DOHH2 (cell line): ENCODE measurements around the gene PKP4.
A peak's percentile ranks its signal among the peaks of the same experiment; 100 is the strongest.

Source experiments
- H3F3A ChIP-seq: fragments of 200-600 bp; sonication (generic), shearing (Covaris generic); 2 replicates; pipeline ENCODE4 v1.6.0; 2016; ENCODE audit warnings: antibody characterized with exemption, mild to moderate bottlenecking; ENCODE audit not compliant: control insufficient read depth, insufficient read depth
- H3K27ac ChIP-seq: fragments of 200-600 bp; sonication (generic); 2 replicates; pipeline ENCODE4 v1.5.1; 2014; ENCODE audit warnings: low read depth, mild to moderate bottlenecking, low read length, moderate library complexity
- H3K27me3 ChIP-seq: fragments of 200-600 bp; sonication (generic); 2 replicates; pipeline ENCODE4 v1.6.1; 2014; ENCODE audit warnings: mild to moderate bottlenecking, low read length, mixed read lengths; ENCODE audit not compliant: control insufficient read depth
- H3K36me3 ChIP-seq: fragments of 200-600 bp; sonication (generic); 2 replicates; pipeline ENCODE4 v1.6.1; 2014; ENCODE audit warnings: mild to moderate bottlenecking, low read length, moderate library complexity, mixed read lengths; ENCODE audit not compliant: control insufficient read depth
- H3K4me1 ChIP-seq: fragments of 200-600 bp; sonication (generic); 2 replicates; pipeline ENCODE4 v1.6.1; 2014; ENCODE audit warnings: mild to moderate bottlenecking, low read length, mixed read lengths; ENCODE audit not compliant: control insufficient read depth
- H3K4me2 ChIP-seq: fragments of 200-600 bp; sonication (generic); 2 replicates; pipeline ENCODE4 v1.6.0; 2014; ENCODE audit warnings: mild to moderate bottlenecking, low read length, moderate library complexity
- H3K4me3 ChIP-seq: fragments of 200-600 bp; sonication (generic); 2 replicates; pipeline ENCODE4 v1.5.1; 2014; ENCODE audit warnings: mild to moderate bottlenecking, low read length, mixed read lengths
- H3K79me2 ChIP-seq: fragments of 200-600 bp; sonication (generic); 2 replicates; pipeline ENCODE4 v1.6.1; 2014; ENCODE audit warnings: mild to moderate bottlenecking, low read length, mixed read lengths; ENCODE audit not compliant: control insufficient read depth
- H3K9me2 ChIP-seq: fragments of 200-600 bp; sonication (generic); replicated peaks from 2 replicates; pipeline ENCODE4 v1.6.1; 2014; ENCODE audit warnings: mild to moderate bottlenecking, low read length, mixed read lengths; ENCODE audit not compliant: control insufficient read depth
- H3K9me3 ChIP-seq: fragments of 200-600 bp; sonication (generic); 2 replicates; pipeline ENCODE4 v1.6.1; 2014; ENCODE audit warnings: antibody characterized with exemption, low read length, mixed read lengths; ENCODE audit not compliant: control insufficient read depth, insufficient read depth
- H4K20me1 ChIP-seq: fragments of 200-600 bp; sonication (generic); 2 replicates; pipeline ENCODE4 v1.6.0; 2014; ENCODE audit warnings: low read depth, mild to moderate bottlenecking, antibody characterized with exemption, low read length, moderate library complexity; ENCODE audit not compliant: control insufficient read depth, insufficient read depth
- EZH2phosphoT487 ChIP-seq: fragments of 200-600 bp; sonication (generic); IDR thresholded peaks from 2 replicates; pipeline ENCODE4 v1.6.1; 2017; ENCODE audit warnings: borderline replicate concordance, mild to moderate bottlenecking, antibody characterized with exemption, low read length, moderate library complexity, mixed read lengths
- TF ChIP-seq, protein P1 (sequence below): fragments of 200-600 bp; sonication (generic); IDR thresholded peaks from one replicate; pipeline ENCODE4 v1.5.1; 2014; ENCODE audit warnings: antibody characterized with exemption, mild to moderate bottlenecking, low read depth, low read length; ENCODE audit not compliant: poor library complexity, severe bottlenecking

PKP4 gene

GRCh38 chr2:158486970-158487325 is 30.2 kb downstream of the PKP4 start:
- Histone ChIP-seq H3K4me3 (no peak overlapping the region), H3K79me2 (peaks cover 87% of the 10 kb centered on the region)
- TF ChIP-seq, protein P1, sequence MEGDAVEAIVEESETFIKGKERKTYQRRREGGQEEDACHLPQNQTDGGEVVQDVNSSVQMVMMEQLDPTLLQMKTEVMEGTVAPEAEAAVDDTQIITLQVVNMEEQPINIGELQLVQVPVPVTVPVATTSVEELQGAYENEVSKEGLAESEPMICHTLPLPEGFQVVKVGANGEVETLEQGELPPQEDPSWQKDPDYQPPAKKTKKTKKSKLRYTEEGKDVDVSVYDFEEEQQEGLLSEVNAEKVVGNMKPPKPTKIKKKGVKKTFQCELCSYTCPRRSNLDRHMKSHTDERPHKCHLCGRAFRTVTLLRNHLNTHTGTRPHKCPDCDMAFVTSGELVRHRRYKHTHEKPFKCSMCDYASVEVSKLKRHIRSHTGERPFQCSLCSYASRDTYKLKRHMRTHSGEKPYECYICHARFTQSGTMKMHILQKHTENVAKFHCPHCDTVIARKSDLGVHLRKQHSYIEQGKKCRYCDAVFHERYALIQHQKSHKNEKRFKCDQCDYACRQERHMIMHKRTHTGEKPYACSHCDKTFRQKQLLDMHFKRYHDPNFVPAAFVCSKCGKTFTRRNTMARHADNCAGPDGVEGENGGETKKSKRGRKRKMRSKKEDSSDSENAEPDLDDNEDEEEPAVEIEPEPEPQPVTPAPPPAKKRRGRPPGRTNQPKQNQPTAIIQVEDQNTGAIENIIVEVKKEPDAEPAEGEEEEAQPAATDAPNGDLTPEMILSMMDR, result no peak
- no peak for TF ChIP-seq EZH2phosphoT487

GRCh38 chr2:158487419-158487818 is 30.7 kb downstream of the PKP4 start:
- H3F3A ChIP-seq, result no peaks in the 10 kb centered on the region
- no peak overlapping the region for H3K27ac ChIP-seq
- H3K4me2 ChIP-seq, result no peak overlapping the region
- H3K36me3 ChIP-seq, result no peaks in the 10 kb centered on the region
- TF ChIP-seq, protein P1, result no peak
- no peak for TF ChIP-seq EZH2phosphoT487
- no peak overlapping the region for H3K4me3 ChIP-seq
- 0 out of 2 replicates have a peak, but pooled peaks cover 4% of the 10 kb centered on the region for H4K20me1 ChIP-seq
- H3K9me2 ChIP-seq, result no peaks in the 10 kb centered on the region
- H3K27me3 ChIP-seq, result no peaks in the 10 kb centered on the region
- H3K9me3 ChIP-seq, result no peaks in the 10 kb centered on the region
- H3K79me2 ChIP-seq, result peaks cover 87% of the 10 kb centered on the region
- peaks cover 25% of the 10 kb centered on the region for H3K4me1 ChIP-seq

More at GRCh38 chr2:158486970-158487325, 30.2 kb downstream of the PKP4 start:
- H3K9me3 ChIP-seq, result no peaks in the 10 kb centered on the region
- H3K4me2 ChIP-seq, result no peak overlapping the region
- peaks cover 25% of the 10 kb centered on the region for H3K4me1 ChIP-seq
- 0 out of 2 replicates have a peak, but pooled peaks cover 4% of the 10 kb centered on the region for H4K20me1 ChIP-seq
- no peaks in the 10 kb centered on the region for H3K27me3 ChIP-seq
- no peak overlapping the region for H3K27ac ChIP-seq
- no peaks in the 10 kb centered on the region for H3K9me2 ChIP-seq
- H3F3A ChIP-seq, result no peaks in the 10 kb centered on the region
- no peaks in the 10 kb centered on the region for H3K36me3 ChIP-seq

DNA sequence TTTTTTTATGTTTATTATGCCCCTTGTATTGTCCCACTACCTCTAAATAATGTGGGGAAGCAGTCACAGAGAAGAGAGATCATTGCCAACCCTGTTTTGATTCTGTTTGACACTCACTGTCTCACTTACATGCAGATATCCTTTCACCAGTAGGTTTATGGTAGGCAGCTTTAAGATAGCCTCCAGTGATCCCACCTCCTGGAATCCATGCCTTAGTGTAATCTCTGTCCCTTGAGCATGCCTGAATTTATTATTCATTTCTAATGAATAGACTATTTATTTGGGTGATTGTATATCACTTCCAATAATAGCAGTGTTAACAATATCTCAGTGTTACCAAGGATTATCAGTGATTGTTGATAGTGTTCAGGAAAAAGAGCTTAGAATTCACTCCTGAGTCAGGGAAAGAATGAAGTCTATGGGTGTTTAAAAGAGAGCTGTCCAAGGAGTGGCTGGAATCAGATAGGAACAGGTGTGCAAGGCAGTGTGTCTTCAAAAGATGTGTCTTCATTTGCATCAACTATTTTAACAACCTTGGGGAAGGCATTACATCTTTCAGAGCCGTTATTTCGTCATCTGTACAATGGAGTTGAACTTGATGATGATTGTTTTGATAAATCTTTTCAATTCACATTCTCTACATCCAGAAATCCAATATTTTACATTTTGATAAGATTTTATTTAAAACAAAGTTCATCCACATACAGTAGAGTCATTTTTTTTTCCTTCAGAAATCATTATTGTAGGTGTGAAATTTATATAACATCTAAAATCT is 31.9 kb downstream of the PKP4 start:
- Histone ChIP-seq H3F3A (no peaks in the 10 kb centered on the region), H3K9me3 (no peaks in the 10 kb centered on the region), H3K79me2 (peaks cover 84% of the 10 kb centered on the region), H4K20me1 (0 out of 2 replicates have a peak, but pooled peaks cover 4% of the 10 kb centered on the region), H3K4me1 (peaks cover 25% of the 10 kb centered on the region), H3K4me3 (no peak overlapping the region), H3K4me2 (peak overlapping the region; percentile 14), H3K27me3 (no peaks in the 10 kb centered on the region), H3K27ac (no peak overlapping the region), H3K9me2 (no peaks in the 10 kb centered on the region), H3K36me3 (no peaks in the 10 kb centered on the region)
- TF ChIP-seq EZH2phosphoT487, result no peak
- TF ChIP-seq, protein P1, result no peak
